Activated CD8-positive, alpha-beta T cell treated with anti-CD3 and anti-CD28 coated beads, Interleukin-2, amount 10 ng/mL, durations not matched to agents 7 days and 5 days (primary cell): Measurements from ENCODE around the gene QRSL1. TPM values are rescaled to one million over a fixed set of nuclear protein-coding genes. Genes with fewer than 3 reads are reported as not detected.

ENCODE experiments used
- ATAC-seq: fragments of 150-1000 bp; cut with Tn5 transposase; one replicate; pipeline ENCODE4 v1.10.0; 2021; ENCODE audit warnings: moderate library complexity
- CTCF ChIA-PET: fragments of 350-600 bp; sonication (Branson Sonifier 250); formaldehyde crosslinking; loops from one replicate; lab custom pipeline; 2021; ENCODE audit warnings: antibody characterized with exemption; lab: Charles Lee
- POLR2A ChIA-PET: fragments of 350-600 bp; sonication (Branson Sonifier 250); formaldehyde crosslinking; loops from one replicate; lab custom pipeline; 2021; ENCODE audit warnings: antibody characterized with exemption; lab: Charles Lee
- DNase-seq: peaks from one replicate; pipeline ENCODE4 v3.0.0-alpha.2; 2020
- H3K27ac Mint-ChIP-seq: one replicate; pipeline ENCODE4 v1.8.0; 2021; ENCODE audit warnings: mild to moderate bottlenecking, mixed read lengths
- H3K27me3 Mint-ChIP-seq: one replicate; pipeline ENCODE4 v1.8.0; 2021; ENCODE audit warnings: low read depth, mixed read lengths
- H3K36me3 Mint-ChIP-seq: one replicate; pipeline ENCODE4 v1.8.0; 2021; ENCODE audit warnings: low read depth, mixed read lengths
- H3K4me1 Mint-ChIP-seq: one replicate; pipeline ENCODE4 v1.8.0; 2021; ENCODE audit warnings: low read depth, mixed read lengths
- H3K4me3 Mint-ChIP-seq: one replicate; pipeline ENCODE4 v1.8.0; 2021; ENCODE audit warnings: mild to moderate bottlenecking, mixed read lengths
- H3K9me3 Mint-ChIP-seq: one replicate; pipeline ENCODE4 v1.8.0; 2022; ENCODE audit warnings: mixed read lengths; ENCODE audit not compliant: insufficient read depth
- total RNA-seq, 2 experiments: library from RNA; stranded (reverse); gene quantifications; one replicate each; pipeline ENCODE4 v1.2.3, GENCODE V29; 2021

The QRSL1 gene
- total RNA-seq, 2 experiments from 2014 or later = 12.3 to 14.2 TPM

DNA sequence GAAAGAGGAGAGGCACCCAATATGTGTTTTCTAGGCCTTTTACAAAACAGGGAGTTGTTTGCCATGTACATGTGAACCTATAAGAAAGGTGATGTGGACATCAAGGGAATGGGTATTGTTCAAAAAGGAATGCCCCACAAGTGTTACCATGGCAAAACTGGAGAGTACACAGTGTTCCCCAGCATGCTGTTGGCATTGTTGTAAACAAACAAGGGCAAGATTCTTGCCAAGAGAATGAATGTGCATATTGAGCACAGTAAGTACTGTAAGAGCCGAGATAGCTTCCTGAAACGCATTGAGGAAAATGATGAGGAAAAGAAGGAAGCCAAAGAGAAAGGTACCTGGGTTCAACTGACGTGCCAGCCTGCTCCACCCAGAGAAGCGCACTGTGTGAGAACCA lies 13.1 kb downstream of the QRSL1 start:
- ChIA-PET CTCF (no interaction called here), POLR2A (no interaction called here)
- Mint-ChIP-seq H3K4me1 (peaks cover 15% of the 10 kb centered on the region), H3K4me3 (no peak overlapping the region), H3K27ac (no peak overlapping the region), H3K27me3 (no peaks in the 10 kb centered on the region), H3K36me3 (peaks cover 40% of the 10 kb centered on the region), H3K9me3 (no peaks in the 10 kb centered on the region)
- DNase-seq (no peak), ATAC-seq (no peak)

DNA sequence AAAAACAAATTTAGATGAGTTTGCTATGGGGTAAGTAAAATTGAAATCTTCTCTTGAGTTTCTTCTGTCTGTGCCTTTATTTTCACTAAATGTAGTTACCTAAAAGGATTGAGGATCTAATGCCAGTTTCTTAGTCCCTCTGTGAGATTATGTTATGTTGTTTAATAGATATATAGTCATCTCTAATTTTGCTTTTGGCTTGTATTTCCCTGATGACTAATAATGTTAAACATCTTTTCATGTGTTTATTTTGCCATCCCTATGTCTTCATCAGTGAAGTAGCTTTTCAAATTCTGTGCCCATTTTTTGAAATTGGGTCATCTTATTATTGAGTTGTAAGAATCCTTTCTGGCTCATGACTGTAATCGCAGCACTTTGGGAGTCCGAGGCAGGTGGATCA lies 13.7 kb downstream of the QRSL1 start:
- no peak overlapping the region for H3K27ac Mint-ChIP-seq
- ChIA-PET POLR2A (no interaction called here), CTCF (no interaction called here)
- no peaks in the 10 kb centered on the region for H3K9me3 Mint-ChIP-seq
- no peak for ATAC-seq
- no peak overlapping the region for H3K4me3 Mint-ChIP-seq
- no peak for DNase-seq
- H3K36me3 Mint-ChIP-seq = peaks cover 40% of the 10 kb centered on the region
- no peaks in the 10 kb centered on the region for H3K27me3 Mint-ChIP-seq
- peaks cover 11% of the 10 kb centered on the region for H3K4me1 Mint-ChIP-seq

DNA sequence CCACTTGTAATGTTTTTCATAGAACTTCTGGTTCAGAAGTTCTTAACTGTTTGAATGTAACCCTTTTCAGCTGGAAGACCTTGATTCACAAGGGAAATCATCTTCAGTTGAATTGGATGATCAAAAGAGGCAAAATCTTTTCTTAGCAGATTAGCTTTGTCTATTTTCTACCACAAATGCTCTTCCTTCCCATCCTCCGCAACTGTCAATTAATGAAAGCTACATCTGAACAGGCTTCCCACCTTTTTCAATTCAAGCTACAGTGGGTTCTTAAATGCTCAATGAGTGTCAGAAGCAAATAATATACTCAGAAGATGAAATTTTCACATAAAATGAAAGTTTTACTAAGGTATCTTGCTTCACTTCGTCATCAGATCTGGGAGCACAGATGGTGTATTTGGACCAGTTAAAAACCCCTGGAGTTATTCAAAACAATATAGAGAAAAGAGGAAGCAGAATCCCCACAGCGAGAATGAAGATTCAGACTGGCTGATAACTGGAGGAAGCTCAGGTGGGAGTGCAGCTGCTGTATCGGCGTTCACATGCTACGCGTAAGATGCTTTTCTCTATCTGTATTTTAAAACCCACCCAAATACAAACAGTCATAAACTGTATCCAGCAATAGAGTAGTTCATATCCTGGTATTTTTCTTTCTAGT lies 19.4 kb downstream of the QRSL1 start:
- Mint-ChIP-seq H3K36me3 (peaks cover 44% of the 10 kb centered on the region), H3K9me3 (no peaks in the 10 kb centered on the region), H3K27ac (no peak overlapping the region), H3K4me3 (no peak overlapping the region), H3K27me3 (no peaks in the 10 kb centered on the region), H3K4me1 (no peaks in the 10 kb centered on the region)
- ATAC-seq (no peak), DNase-seq (no peak)
- CTCF ChIA-PET = interaction anchor here (0.6 to 1.3 kb wide), 3 partner anchors 38 to 204 kb away, joined by 3 read pairs; no protein-coding TSS in a partner anchor
- POLR2A ChIA-PET = interaction anchor here (0.6 kb wide), 1 partner anchor 413 kb away, joined by 3 read pairs; no protein-coding TSS in a partner anchor

GRCh38 chr6:106658469-106658868 lies 29.1 kb downstream of the QRSL1 start:
- no peak overlapping the region for H3K4me3 Mint-ChIP-seq
- ATAC-seq (no peak), DNase-seq (no peak)
- CTCF ChIA-PET = no interaction called here
- H3K4me1 Mint-ChIP-seq = no peaks in the 10 kb centered on the region
- peaks cover 16% of the 10 kb centered on the region for H3K9me3 Mint-ChIP-seq
- H3K27me3 Mint-ChIP-seq = no peaks in the 10 kb centered on the region
- H3K27ac Mint-ChIP-seq = no peak overlapping the region
- POLR2A ChIA-PET = no interaction called here
- H3K36me3 Mint-ChIP-seq = peaks cover 70% of the 10 kb centered on the region

- Mint-ChIP-seq H3K36me3 (peaks cover 75% of the 10 kb centered on the region), H3K27me3 (no peaks in the 10 kb centered on the region), H3K27ac (no peak overlapping the region), H3K4me1 (no peaks in the 10 kb centered on the region), H3K4me3 (no peak overlapping the region), H3K9me3 (peaks cover 16% of the 10 kb centered on the region)
- ChIA-PET POLR2A (no interaction called here), CTCF (interaction anchor here (1.5 kb wide), 1 partner anchor 320 kb away, joined by 3 read pairs; no protein-coding TSS in a partner anchor)
- DNase-seq = no peak
- no peak for ATAC-seq
These were observed 30.5 kb downstream of the QRSL1 start for GRCh38 chr6:106659859-106660258.

GRCh38 chr6:106662458-106662857 lies 33.1 kb downstream of the QRSL1 start:
- H3K4me1 Mint-ChIP-seq = no peaks in the 10 kb centered on the region
- no peak overlapping the region for H3K4me3 Mint-ChIP-seq
- CTCF ChIA-PET = interaction anchor here (1.1 kb wide), 1 partner anchor 317 kb away, joined by 4 read pairs; no protein-coding TSS in a partner anchor
- H3K27ac Mint-ChIP-seq = no peak overlapping the region
- POLR2A ChIA-PET = no interaction called here
- DNase-seq (no peak), ATAC-seq (no peak)
- no peaks in the 10 kb centered on the region for H3K27me3 Mint-ChIP-seq
- H3K9me3 Mint-ChIP-seq = peaks cover 12% of the 10 kb centered on the region
- H3K36me3 Mint-ChIP-seq = peaks cover 71% of the 10 kb centered on the region

- H3K36me3 Mint-ChIP-seq = peaks cover 37% of the 10 kb centered on the region
- no peaks in the 10 kb centered on the region for H3K27me3 Mint-ChIP-seq
- POLR2A ChIA-PET = no interaction called here
- no peak for DNase-seq
- no peaks in the 10 kb centered on the region for H3K9me3 Mint-ChIP-seq
- H3K4me3 Mint-ChIP-seq = no peak overlapping the region
- H3K27ac Mint-ChIP-seq = no peak overlapping the region
- CTCF ChIA-PET = no interaction called here
- ATAC-seq = no peak
- no peaks in the 10 kb centered on the region for H3K4me1 Mint-ChIP-seq
These were observed 37.1 kb downstream of the QRSL1 start for GRCh38 chr6:106666282-106667021.

DNA sequence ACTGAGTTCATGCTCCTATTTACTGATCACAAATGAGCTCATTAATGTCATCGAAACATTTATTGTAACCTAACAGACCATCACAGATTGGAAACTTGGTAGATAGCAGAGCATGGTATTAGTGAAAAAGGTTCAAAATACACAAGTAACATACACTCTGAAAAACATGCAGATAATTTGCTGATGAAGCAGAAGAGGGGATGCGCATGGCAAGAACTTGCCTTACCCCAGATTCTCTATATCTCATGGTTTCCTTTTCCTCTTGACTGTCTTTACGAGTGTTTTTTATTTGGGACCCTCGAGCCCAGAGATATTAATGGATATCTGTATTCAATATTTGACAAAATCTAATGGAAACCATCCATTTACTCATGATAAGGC lies 37.6 kb downstream of the QRSL1 start:
- CTCF ChIA-PET = no interaction called here
- H3K4me3 Mint-ChIP-seq = no peak overlapping the region
- DNase-seq = no peak
- POLR2A ChIA-PET = no interaction called here
- H3K36me3 Mint-ChIP-seq = peaks cover 37% of the 10 kb centered on the region
- no peak for ATAC-seq
- H3K27me3 Mint-ChIP-seq = no peaks in the 10 kb centered on the region
- H3K4me1 Mint-ChIP-seq = no peaks in the 10 kb centered on the region
- H3K27ac Mint-ChIP-seq = no peak overlapping the region
- H3K9me3 Mint-ChIP-seq = no peaks in the 10 kb centered on the region

DNA sequence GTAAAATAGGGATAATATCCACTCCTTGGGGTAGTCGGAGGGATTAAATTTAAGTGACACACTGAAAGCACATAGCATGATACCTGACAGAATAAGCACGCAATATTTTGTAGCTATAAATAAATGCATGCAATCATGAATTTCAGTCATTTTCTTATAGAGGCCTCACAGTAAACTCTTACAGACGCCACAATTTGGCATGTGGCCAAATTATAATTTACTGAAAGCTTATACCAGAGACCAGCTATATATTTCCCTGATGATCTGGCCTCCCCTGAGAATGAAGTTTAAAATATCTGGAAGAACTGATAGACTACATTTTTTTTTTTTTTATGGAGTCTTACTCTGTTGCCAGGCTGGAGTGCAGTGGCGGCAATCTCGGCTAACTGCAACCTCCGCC lies 40.9 kb downstream of the QRSL1 start:
- Mint-ChIP-seq H3K36me3 (peaks cover 14% of the 10 kb centered on the region), H3K4me1 (no peaks in the 10 kb centered on the region), H3K27ac (no peak overlapping the region), H3K4me3 (no peak overlapping the region), H3K27me3 (no peaks in the 10 kb centered on the region), H3K9me3 (no peaks in the 10 kb centered on the region)
- POLR2A ChIA-PET = no interaction called here
- CTCF ChIA-PET = no interaction called here
- ATAC-seq (no peak), DNase-seq (no peak)

- Mint-ChIP-seq H3K9me3 (no peaks in the 10 kb centered on the region), H3K4me1 (no peaks in the 10 kb centered on the region), H3K27ac (no peak overlapping the region), H3K36me3 (peaks cover 3% of the 10 kb centered on the region), H3K27me3 (no peaks in the 10 kb centered on the region), H3K4me3 (no peak overlapping the region)
- CTCF ChIA-PET = no interaction called here
- POLR2A ChIA-PET = no interaction called here
- ATAC-seq (no peak), DNase-seq (no peak)
These were observed 42.3 kb downstream of the QRSL1 start for GRCh38 chr6:106671651-106672050.

DNA sequence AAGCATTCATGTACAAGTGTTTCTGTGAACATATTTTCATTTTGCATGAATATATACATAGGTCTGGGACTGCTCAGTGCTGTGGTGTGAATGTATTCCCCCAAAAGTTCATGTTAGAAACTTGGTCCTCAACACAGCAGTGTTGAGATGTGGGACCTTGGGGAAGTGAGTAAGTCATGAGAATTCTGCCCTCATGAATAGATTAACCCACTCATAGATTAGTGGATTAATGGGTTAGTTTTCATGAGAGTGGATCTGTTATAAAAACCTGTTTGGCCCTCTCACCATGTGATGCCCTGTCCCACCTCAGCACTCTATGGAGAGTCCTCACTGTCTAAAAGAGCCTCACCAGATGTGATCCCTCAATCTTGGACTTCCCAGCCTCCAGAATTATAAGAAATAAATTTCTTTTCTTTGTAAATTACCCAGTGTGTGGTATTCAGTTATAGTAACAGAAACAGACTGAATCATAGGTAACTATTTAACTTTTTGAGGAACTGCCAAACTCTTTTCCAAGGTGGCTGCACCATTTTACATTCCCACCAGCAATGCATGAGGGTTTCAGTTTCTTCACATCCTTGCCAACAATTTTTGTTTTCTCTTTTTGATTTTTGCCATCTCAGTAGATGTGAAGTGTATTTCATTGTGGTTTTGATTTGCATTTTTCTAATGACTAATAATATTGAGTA lies 45.3 kb downstream of the QRSL1 start:
- Mint-ChIP-seq H3K27ac (no peak overlapping the region), H3K36me3 (no peaks in the 10 kb centered on the region), H3K4me1 (no peaks in the 10 kb centered on the region), H3K27me3 (no peaks in the 10 kb centered on the region), H3K4me3 (no peak overlapping the region), H3K9me3 (no peaks in the 10 kb centered on the region)
- ChIA-PET CTCF (no interaction called here), POLR2A (no interaction called here)
- ATAC-seq = no peak
- no peak for DNase-seq

DNA sequence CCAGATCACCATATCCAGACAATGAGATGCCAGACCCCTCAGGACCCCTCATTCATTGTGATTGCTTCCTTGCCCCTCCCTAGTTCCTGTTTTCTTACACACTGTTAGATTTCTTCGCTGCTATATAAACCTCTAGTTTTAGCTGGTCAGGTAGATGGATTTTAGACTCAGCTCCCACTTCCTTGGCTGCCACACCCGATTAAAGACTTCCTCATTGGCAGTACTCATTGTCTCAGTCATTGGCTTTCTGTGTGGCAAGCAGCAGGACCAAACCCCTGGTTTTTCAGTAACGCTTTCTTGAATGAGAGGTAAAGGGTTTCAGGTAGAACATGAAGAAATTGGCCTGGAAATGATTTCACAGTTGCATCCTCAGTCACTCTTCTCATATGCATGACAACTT lies 47.9 kb downstream of the QRSL1 start:
- Mint-ChIP-seq H3K4me3 (no peak overlapping the region), H3K9me3 (no peaks in the 10 kb centered on the region)

More for the DNA sequence above, 47.9 kb downstream of the QRSL1 start:
- ATAC-seq (no peak), DNase-seq (no peak)
- H3K27ac Mint-ChIP-seq = no peak overlapping the region
- no peaks in the 10 kb centered on the region for H3K36me3 Mint-ChIP-seq
- CTCF ChIA-PET = interaction anchor here (1.4 kb wide), 1 partner anchor 68 kb away, joined by 3 read pairs; no protein-coding TSS in a partner anchor
- H3K27me3 Mint-ChIP-seq = no peaks in the 10 kb centered on the region
- no peaks in the 10 kb centered on the region for H3K4me1 Mint-ChIP-seq
- POLR2A ChIA-PET = interaction anchor here (0.6 kb wide), 1 partner anchor 123 kb away, joined by 3 read pairs; no protein-coding TSS in a partner anchor
